Large intestine (tissue), 12 donors: ENCODE data around the gene ARF6. TPM values are rescaled to one million over a fixed set of nuclear protein-coding genes. Genes with fewer than 3 reads are reported as not detected.
A peak's percentile ranks its signal among the peaks of the same experiment; 100 is the strongest.

Source experiments
- DNase-seq, 2 donors: peaks; one replicate each; pipeline versions ENCODE4 v3.0.0 to v3.0.0-alpha.2; 2013
- H3K27ac ChIP-seq: one replicate; pipeline ENCODE4 v1.5.1; 2013; ENCODE audit warnings: low read length
- H3K27me3 ChIP-seq: 2 replicates; pipeline ENCODE4 v1.6.1; 2013; ENCODE audit warnings: low read length; ENCODE audit not compliant: control insufficient read depth, insufficient read depth
- H3K36me3 ChIP-seq: 2 replicates; pipeline ENCODE4 v1.6.1; 2013; ENCODE audit warnings: low read length; ENCODE audit not compliant: control insufficient read depth, insufficient read depth
- H3K4me1 ChIP-seq: one replicate; pipeline ENCODE4 v1.6.1; 2013; ENCODE audit warnings: low read length; ENCODE audit not compliant: control insufficient read depth, insufficient read depth
- H3K4me3 ChIP-seq: one replicate; pipeline ENCODE4 v1.5.1; 2013; ENCODE audit warnings: low read length
- H3K9me3 ChIP-seq: one replicate; pipeline ENCODE4 v1.6.1; 2013; ENCODE audit warnings: mild to moderate bottlenecking, low read depth, low read length, moderate library complexity; ENCODE audit not compliant: control insufficient read depth
- WGBS: methylation state at CpG from one replicate; pipeline ENCODE4 v1.1.5; 2013; ENCODE audit warnings: low lambda C conversion rate; ENCODE audit not compliant: insufficient coverage; 5-methylcytosine and 5-hydroxymethylcytosine counted together
- long read RNA-seq, 11 donors: transcript quantifications; one replicate each; lab custom pipeline, GENCODE V29; 2026
- polyA plus RNA-seq: library from polyadenylated mRNA; unstranded; fragments of 120-200 nt; gene quantifications from one replicate; pipeline ENCODE4 v1.2.1, GENCODE V29; 2013

The ARF6 gene
- 77.2 TPM for polyA plus RNA-seq
- long read RNA-seq, donor 1, transcript ARF6-201 (2 exons, 3,865 nt): major isoform, 22 of 22 reads
- long read RNA-seq, donor 1, partial matches to known transcripts: 0 of 22 reads
- long read RNA-seq, donor 1, other reads (novel, unspliced or antisense): 0 of 22 reads
- long read RNA-seq, donor 2, transcript ARF6-201 (2 exons, 3,865 nt): major isoform, 39 of 39 reads
- long read RNA-seq, donor 2, partial matches to known transcripts: 0 of 39 reads
- long read RNA-seq, donor 2, other reads (novel, unspliced or antisense): 0 of 39 reads
- long read RNA-seq, donor 3: 0 reads
- long read RNA-seq, donor 4, transcript ARF6-201 (2 exons, 3,865 nt): major isoform, 5 of 5 reads
- long read RNA-seq, donor 4, partial matches to known transcripts: 0 of 5 reads
- long read RNA-seq, donor 4, other reads (novel, unspliced or antisense): 0 of 5 reads
- long read RNA-seq, donor 5, transcript ARF6-201 (2 exons, 3,865 nt): major isoform, 23 of 23 reads
- long read RNA-seq, donor 5, partial matches to known transcripts: 0 of 23 reads
- long read RNA-seq, donor 5, other reads (novel, unspliced or antisense): 0 of 23 reads
- long read RNA-seq, donor 6, transcript ARF6-201 (2 exons, 3,865 nt): major isoform, 36 of 36 reads
- long read RNA-seq, donor 6, partial matches to known transcripts: 0 of 36 reads
- long read RNA-seq, donor 6, other reads (novel, unspliced or antisense): 0 of 36 reads
- long read RNA-seq, donor 7, transcript ARF6-201 (2 exons, 3,865 nt): major isoform, 13 of 13 reads
- long read RNA-seq, donor 7, partial matches to known transcripts: 0 of 13 reads
- long read RNA-seq, donor 7, other reads (novel, unspliced or antisense): 0 of 13 reads
- long read RNA-seq, donor 8, transcript ARF6-201 (2 exons, 3,865 nt): major isoform, 43 of 43 reads
- long read RNA-seq, donor 8, partial matches to known transcripts: 0 of 43 reads
- long read RNA-seq, donor 8, other reads (novel, unspliced or antisense): 0 of 43 reads
- long read RNA-seq, donor 9, transcript ARF6-201 (2 exons, 3,865 nt): major isoform, 21 of 21 reads
- long read RNA-seq, donor 9, partial matches to known transcripts: 0 of 21 reads
- long read RNA-seq, donor 9, other reads (novel, unspliced or antisense): 0 of 21 reads
- long read RNA-seq, donor 10, transcript ARF6-201 (2 exons, 3,865 nt): major isoform, 38 of 38 reads
- long read RNA-seq, donor 10, partial matches to known transcripts: 0 of 38 reads
- long read RNA-seq, donor 10, other reads (novel, unspliced or antisense): 0 of 38 reads
- long read RNA-seq, donor 11, transcript ARF6-201 (2 exons, 3,865 nt): major isoform, 25 of 25 reads
- long read RNA-seq, donor 11, partial matches to known transcripts: 0 of 25 reads
- long read RNA-seq, donor 11, other reads (novel, unspliced or antisense): 0 of 25 reads

DNA sequence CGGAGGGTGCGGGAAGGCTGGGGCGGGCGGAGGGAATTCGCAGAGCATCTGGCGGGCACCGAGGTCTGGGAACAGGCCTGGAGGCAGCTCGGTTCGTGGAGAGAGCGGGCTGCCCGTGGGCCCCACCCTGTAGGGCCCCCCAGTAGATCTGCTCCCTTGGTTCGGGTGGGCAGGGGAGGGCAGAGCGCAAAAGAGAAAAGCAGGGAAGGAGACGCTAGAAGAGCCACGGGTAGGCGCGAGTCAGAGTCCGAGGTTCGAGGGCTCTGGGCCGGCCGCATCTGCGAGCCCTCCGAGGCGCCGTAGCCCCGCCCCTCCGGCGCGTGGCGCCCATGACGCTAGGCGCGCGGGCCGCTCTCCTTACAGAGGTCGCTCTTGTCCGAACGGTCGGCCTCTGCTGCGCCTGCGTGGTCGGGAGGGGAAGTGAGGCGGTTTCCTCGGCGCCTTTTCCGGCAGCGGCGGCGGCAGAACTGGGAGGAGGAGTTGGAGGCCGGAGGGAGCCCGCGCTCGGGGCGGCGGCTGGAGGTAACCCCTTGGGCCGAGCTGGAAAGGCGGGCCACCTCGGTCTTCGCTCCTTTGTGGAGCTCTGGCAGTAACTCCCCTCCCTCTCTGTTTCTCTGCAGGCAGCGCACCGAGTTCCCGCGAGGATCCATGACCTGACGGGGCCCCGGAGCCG lies at the start of gene ARF6:
TSS of gene ARF6 (plus strand) at position 447 of the 673 bp plus-strand sequence. CDS start 655 bp downstream, outside the sequence.
- peak; percentile 98 to 99 for DNase-seq
- Histone ChIP-seq H3K36me3 (peaks cover 7% of the 10 kb centered on the region), H3K27me3 (no peaks in the 10 kb centered on the region), H3K4me3 (peak within 1 kb of the TSS; percentile 77), H3K9me3 (no peaks in the 10 kb centered on the region), H3K4me1 (no peaks in the 10 kb centered on the region), H3K27ac (peak within 1 kb of the TSS; percentile 98)
- no CpG with 5 or more reads among the region's 66 CpGs for WGBS

DNA sequence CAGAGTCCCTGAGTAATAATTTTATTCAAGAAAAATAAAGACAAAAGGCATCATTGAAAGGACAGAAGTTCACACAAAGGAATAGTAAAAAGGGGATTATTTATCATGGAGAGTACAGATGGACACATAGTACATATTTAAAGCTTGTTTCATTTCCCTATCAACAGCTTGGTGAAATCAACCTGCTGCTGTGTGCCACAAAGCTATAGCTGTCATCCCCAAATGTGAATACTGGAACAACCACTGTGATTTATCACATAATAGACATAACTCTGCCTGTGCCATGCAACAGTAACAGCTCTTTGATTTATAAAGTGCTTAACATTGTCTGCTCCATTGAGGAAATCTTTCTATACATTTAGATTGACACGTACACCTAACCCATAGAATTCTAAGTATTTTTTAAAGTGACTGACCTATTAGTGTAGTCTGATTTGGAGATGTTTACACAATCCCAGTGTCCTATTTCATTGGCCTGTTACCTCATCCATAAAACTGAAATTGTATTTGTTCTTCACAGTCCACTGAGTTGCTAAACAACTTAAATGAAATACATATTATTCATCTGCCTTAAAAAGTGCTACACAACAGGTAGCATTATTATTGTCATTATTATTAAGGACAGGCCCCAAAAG lies 43.6 kb upstream of the ARF6 start:
- no peak overlapping the region for H3K4me3 ChIP-seq
- no peaks in the 10 kb centered on the region for H3K27me3 ChIP-seq
- H3K9me3 ChIP-seq: no peaks in the 10 kb centered on the region
- no peak for DNase-seq
- H3K36me3 ChIP-seq: peaks cover 26% of the 10 kb centered on the region
- peaks cover 5% of the 10 kb centered on the region for H3K4me1 ChIP-seq
- no peak overlapping the region for H3K27ac ChIP-seq
- WGBS: no CpG with 5 or more reads among the region's 1 CpG

DNA sequence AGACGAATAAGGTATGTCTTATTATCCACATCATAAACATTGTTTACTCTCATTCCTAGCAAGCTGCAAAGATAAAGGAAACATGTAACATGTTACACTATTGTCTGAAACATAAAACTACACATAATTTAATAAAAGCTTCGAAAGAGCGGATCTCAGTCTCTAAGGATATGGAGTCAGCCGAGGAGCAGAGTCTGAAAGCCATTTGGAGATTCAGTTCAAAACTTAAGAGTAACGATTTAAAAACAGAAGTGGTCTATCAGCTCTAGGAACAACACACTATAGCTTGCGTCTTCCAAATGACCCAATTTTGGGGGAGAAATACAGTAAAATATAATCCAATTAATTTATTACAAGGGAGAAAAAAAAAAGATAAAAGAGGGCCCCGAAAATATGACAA lies 41.1 kb upstream of the ARF6 start:
- Histone ChIP-seq H3K27ac (peak overlapping the region; percentile 81), H3K4me3 (peak overlapping the region; percentile 72), H3K36me3 (peaks cover 9% of the 10 kb centered on the region), H3K4me1 (peaks cover 5% of the 10 kb centered on the region), H3K9me3 (no peaks in the 10 kb centered on the region), H3K27me3 (no peaks in the 10 kb centered on the region)
- DNase-seq: no peak
- WGBS: 5% methylated on average over 3 of the region's 7 CpGs

DNA sequence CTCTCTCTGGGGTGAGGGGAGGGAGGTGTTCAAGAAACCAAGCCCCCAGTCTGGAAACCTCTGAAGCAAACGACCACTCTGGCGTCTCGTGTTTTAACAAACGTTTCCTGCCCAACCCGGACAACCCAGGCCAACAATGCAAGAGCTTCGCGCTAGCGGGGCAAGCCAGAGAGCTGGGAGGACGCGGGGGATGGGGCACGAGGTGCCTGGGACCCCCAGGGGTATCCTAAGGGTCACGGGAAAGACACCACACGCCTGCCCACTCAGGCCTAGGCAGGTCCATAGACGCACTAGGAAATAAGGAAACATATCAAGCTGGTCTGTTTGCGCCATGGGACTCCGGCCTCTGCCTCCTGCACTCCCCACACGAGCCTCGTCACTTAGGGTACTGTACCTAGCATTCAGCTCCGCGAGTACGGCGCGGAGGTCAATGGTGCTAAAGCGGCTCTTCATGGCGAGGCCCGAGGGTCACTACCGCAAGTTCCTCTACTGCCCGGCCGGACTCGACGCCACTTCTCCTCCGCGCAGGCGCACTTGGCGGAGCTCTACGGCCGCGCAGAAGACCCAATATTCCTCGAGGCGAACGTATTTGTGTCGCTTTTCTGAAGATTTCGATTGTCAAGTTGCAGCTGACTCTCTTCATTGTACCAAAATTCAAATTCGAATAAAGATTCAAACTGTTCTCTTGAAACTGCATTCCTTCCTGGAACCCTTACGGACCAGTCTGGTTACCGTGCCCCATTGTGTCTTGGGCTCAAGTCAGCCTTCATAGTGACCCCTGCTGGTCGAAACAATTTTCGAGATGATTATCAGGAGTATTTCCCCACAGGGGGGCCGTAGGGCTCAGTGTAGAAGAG lies 40.4 kb upstream of the ARF6 start, which contains the start of gene NEMF:
TSS of gene NEMF (minus strand) at position 488 of the 857 bp plus-strand sequence. CDS start at position 453, 35 bp downstream.
- WGBS: no CpG with 5 or more reads among the region's 49 CpGs

DNA sequence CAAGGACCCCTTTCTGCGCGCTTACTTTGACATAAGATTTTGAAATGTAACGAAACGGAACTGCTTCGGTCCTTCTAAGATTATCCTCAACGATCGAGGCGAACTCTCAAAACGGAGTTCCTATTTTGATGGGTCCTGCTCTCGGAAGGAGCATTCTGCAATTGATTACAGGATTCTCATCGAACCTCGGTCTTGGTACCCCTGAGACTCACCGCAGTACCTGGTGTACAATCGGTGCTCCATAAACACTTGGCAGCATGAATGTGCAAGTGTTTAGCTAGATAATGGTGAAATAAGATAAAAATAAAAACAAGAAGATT lies 39.8 kb upstream of the ARF6 start:
- 0% methylated on average over 3 of the region's 14 CpGs for WGBS
- H3K27me3 ChIP-seq: no peaks in the 10 kb centered on the region
- peak overlapping the region; percentile 81 for H3K27ac ChIP-seq
- peaks cover 5% of the 10 kb centered on the region for H3K4me1 ChIP-seq
- H3K4me3 ChIP-seq: peak overlapping the region; percentile 72
- no peaks in the 10 kb centered on the region for H3K9me3 ChIP-seq
- H3K36me3 ChIP-seq: peaks cover 9% of the 10 kb centered on the region
- no peak for DNase-seq

More for the DNA sequence above, 40.4 kb upstream of the ARF6 start, which contains the start of gene NEMF:
- Histone ChIP-seq H3K4me1 (peaks cover 5% of the 10 kb centered on the region), H3K4me3 (peak within 1 kb of the TSS; percentile 72), H3K9me3 (no peaks in the 10 kb centered on the region), H3K36me3 (peaks cover 9% of the 10 kb centered on the region), H3K27me3 (no peaks in the 10 kb centered on the region), H3K27ac (peak within 1 kb of the TSS; percentile 81)
- peak; percentile 85 to 94 for DNase-seq

DNA sequence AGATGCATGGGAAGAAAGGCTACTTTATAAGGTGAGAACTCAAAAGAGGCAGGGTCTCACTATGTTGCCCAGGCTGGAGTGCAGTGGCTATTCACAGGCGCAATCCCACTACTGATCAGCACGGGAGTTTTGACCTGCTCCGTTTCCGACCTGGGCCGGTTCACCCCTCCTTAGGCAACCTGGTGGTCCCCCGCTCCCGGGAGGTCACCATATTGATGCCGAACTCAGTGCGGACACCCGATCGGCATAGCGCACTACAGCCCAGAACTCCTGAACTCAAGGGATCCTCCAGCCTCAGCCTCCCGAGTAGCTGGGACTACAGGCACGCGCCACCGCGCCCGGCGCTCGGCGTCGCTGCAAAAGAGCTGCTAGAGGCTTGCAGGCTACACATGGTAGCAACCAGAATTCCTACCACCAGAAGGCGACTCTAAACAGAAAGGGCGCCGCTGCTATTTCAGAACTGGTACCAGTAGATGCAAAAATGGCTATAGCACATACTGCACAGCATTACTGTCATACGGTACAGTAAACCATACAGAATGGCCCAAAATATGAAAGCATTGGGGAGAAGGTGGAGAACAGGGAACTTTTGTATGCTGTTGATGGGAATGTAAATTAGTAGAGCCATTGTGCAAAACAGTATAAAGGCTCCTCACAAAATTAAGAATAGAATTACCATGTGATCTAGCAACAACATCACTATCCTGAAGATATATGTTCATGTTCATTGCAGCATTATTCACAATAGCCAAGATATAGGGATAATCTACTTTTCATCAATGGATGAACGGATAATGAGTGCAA lies 39.1 kb upstream of the ARF6 start:
- peaks cover 5% of the 10 kb centered on the region for H3K4me1 ChIP-seq
- WGBS: 100% methylated on average over 1 of the region's 27 CpGs
- peaks cover 9% of the 10 kb centered on the region for H3K36me3 ChIP-seq
- H3K4me3 ChIP-seq: peak overlapping the region; percentile 72
- no peak overlapping the region for H3K27ac ChIP-seq
- peak; percentile 73 to 84 for DNase-seq
- H3K27me3 ChIP-seq: no peaks in the 10 kb centered on the region
- no peaks in the 10 kb centered on the region for H3K9me3 ChIP-seq

DNA sequence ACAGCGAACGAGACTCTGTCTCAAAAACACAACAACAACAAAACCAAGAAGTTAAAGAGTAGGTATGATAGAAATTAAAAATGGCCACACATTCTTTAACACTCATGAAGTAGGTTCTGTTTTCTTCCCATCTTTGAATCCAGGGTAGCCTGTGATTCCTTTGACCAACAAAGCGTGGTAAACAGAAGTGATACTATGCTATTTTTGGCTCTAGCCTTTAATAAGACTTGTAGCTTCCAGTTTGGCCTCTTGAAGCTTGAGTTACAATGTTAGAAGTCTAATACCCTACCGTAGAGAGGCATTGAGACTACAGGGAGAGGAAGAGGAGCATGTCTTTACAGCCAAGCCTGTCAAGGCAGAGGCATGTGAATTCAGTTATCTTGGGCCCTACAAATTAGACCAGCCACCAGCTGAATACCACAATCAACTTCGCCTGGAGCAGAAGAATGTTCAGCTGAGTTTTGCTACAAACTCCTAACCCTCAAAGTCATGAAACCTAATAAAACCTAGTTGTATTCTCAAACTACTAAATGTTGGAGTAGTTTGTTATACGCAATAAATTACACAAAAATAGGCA lies 35.4 kb upstream of the ARF6 start:
- no peak for DNase-seq
- Histone ChIP-seq H3K27ac (no peak overlapping the region), H3K36me3 (no peaks in the 10 kb centered on the region), H3K4me1 (peaks cover 3% of the 10 kb centered on the region), H3K9me3 (peaks cover 2% of the 10 kb centered on the region), H3K27me3 (no peaks in the 10 kb centered on the region), H3K4me3 (no peak overlapping the region)
- WGBS: 100% methylated on average over 1 of the region's 6 CpGs

DNA sequence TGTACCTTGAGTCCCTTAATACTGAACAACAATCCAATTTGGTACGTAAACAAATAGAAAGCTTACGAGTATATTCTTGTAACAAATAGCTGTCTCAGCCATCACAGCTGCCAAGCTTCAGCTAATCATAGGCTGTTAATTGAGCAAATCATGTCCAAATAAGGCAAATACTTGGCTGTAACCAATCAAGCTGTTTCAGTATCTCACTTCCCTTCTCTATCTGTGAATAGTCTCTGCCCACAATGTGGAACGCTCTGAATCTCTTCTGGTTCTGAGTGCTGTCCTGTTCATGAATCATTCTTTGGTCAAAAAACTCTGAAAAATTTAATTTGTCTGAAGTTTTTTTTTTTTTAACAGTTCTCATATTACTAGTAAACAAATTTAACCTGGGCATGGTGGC lies 34.5 kb upstream of the ARF6 start:
- Histone ChIP-seq H3K36me3 (no peaks in the 10 kb centered on the region), H3K4me3 (no peak overlapping the region), H3K27ac (no peak overlapping the region), H3K9me3 (peaks cover 2% of the 10 kb centered on the region), H3K27me3 (no peaks in the 10 kb centered on the region), H3K4me1 (peaks cover 3% of the 10 kb centered on the region)
- no peak for DNase-seq
- no CpG with 5 or more reads among the region's 3 CpGs for WGBS
